Measurements from ENCODE around the gene LHFPL2.

DNA sequence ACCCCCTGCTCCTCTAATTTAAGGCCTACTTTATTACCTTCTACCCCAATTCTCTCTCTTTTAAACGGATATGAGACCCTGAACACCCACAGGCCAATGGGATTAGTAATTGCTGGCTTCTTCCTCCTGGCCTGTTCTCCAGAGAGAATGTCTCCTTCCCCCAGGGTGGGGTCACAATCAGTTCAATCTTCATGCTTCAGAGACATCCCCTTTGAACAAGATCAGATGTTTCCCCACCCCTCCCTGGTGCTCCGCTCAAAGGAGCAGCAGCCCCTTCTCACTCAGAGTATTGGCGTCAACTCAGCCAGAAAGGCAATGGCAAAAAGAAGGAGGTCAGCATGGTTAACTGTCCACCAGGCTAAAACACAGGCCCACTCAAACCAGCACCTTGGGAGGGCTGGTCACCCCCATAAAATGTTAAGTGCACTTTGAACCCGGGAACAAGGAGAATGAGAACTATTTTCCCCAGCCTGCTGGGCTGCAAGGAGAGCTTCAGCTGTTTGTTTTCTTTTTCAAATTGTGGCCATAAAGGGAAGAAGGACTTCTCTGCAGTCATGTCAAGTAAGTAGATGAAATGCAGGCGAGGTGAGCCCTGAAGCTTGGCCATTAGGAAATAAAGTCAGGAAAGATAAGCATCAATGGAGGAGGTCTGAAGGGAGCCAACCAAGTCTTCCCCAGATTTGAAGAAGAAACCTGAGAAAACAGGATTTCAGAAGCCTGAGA lies 20.1 kb downstream of the LHFPL2 start:
- TF ChIP-seq, protein P1, sequence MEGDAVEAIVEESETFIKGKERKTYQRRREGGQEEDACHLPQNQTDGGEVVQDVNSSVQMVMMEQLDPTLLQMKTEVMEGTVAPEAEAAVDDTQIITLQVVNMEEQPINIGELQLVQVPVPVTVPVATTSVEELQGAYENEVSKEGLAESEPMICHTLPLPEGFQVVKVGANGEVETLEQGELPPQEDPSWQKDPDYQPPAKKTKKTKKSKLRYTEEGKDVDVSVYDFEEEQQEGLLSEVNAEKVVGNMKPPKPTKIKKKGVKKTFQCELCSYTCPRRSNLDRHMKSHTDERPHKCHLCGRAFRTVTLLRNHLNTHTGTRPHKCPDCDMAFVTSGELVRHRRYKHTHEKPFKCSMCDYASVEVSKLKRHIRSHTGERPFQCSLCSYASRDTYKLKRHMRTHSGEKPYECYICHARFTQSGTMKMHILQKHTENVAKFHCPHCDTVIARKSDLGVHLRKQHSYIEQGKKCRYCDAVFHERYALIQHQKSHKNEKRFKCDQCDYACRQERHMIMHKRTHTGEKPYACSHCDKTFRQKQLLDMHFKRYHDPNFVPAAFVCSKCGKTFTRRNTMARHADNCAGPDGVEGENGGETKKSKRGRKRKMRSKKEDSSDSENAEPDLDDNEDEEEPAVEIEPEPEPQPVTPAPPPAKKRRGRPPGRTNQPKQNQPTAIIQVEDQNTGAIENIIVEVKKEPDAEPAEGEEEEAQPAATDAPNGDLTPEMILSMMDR (conservative IDR thresholded peaks at IDR 0.05; ENCODE audit: low read depth in 2 of 2) = no peak
- no peak for TF ChIP-seq EZH2phosphoT487 (IDR thresholded peaks at IDR 0.05; ENCODE audit: unreplicated experiment)
